ENCODE data around the gene RNF32. TPM values are rescaled to one million over a fixed set of nuclear protein-coding genes. Genes with fewer than 3 reads are reported as not detected.

Gene RNF32
- total RNA-seq, 1 experiment from 2014 or later = 0.55 TPM

DNA sequence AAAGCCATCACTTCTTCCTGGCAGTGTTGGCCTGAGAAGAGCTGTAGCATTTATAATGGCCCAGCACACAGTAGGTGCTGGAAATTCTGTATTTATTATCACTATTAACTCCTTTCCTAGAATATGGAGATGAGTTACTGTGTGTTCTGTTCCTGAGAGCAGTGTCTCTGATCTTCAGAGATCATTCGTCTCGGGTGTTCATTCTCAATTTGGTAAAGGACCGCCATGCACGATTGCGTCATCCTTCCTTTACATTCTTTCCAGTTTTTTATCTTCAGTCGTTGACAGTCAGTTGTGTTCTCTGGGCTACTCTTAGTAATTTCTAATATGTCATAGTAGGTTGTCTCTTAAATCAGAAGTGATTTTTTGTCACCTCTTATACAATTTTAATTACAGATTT, 18.6 kb downstream of the RNF32 start:
- no peak for DNase-seq (ENCODE audit: low read depth, low spot score)
- in situ Hi-C loops (cut with HindIII; ENCODE audit: low pct_unique_long_range_greater_than_20kb, low sequenced_read_pairs) = no loop called here

DNA sequence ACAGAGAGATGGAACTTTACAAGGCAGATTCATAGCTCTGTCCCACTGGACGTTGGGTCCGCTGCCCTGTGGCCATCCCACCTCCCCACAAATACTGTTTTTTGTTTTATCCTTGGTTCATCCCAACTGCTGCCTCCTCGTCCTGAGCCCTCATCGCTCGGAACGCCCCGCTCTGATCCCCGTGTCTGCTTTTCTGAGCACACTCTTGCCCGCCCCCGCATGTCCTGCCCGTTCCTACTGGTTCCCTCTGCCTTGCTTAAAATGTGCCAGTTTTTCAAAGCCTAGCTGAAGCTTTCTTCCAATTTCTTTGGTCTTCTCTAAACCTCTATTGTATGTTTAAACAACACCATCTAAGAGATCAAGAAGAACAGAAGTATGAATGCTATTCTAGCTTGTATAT, 19.4 kb downstream of the RNF32 start:
- in situ Hi-C loops (cut with HindIII; ENCODE audit: low pct_unique_long_range_greater_than_20kb, low sequenced_read_pairs) = no loop called here

GRCh38 chr7:156661637-156662036, 21.1 kb downstream of the RNF32 start:
- no peak for DNase-seq (ENCODE audit: low read depth, low spot score)
- in situ Hi-C loops (cut with HindIII; ENCODE audit: low pct_unique_long_range_greater_than_20kb, low sequenced_read_pairs) = no loop called here

More for the DNA sequence above, 19.4 kb downstream of the RNF32 start:
- DNase-seq (ENCODE audit: low read depth, low spot score) = no peak

DNA sequence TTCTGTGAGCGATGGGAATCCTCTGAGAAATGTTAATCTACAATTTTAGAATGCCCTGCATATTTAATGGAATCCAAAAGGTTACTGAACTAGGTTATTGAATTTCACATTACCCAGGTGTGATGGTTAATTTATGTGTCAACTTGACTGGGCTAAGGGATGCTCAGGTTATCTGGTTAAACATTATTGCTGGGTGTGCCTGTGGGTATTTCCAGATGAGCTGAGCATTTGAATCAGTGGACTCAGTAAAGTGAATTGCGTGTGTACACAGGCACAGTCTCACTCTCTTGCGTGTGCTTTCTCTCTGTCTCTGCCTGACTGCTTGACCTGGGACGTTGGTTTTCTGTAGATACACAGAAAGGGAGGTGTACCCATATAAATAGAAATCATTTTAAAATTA, 21.7 kb downstream of the RNF32 start:
- in situ Hi-C loops (cut with HindIII; ENCODE audit: low pct_unique_long_range_greater_than_20kb, low sequenced_read_pairs) = no loop called here
- no peak for DNase-seq (ENCODE audit: low read depth, low spot score)

DNA sequence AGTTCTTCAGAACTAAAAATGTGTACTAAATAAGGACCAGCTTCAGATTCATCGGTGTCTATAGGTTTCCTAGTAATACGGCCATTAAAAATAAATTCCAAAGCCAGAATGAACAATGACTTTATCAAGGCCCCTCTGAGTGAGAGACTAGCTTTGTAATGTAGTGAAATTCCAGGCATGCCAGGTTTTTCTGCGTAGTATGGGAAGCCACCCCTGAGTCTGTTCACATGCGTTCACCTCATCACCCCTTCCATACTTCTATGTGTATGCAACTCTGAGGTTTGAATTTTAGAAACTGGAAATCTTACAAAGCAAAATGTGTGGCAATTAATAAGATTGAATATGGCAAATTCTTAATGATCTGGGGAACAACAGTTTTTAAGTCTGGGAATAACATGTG, 24.5 kb downstream of the RNF32 start:
- in situ Hi-C loops (cut with HindIII; ENCODE audit: low pct_unique_long_range_greater_than_20kb, low sequenced_read_pairs) = no loop called here
- DNase-seq (ENCODE audit: low read depth, low spot score) = no peak

DNA sequence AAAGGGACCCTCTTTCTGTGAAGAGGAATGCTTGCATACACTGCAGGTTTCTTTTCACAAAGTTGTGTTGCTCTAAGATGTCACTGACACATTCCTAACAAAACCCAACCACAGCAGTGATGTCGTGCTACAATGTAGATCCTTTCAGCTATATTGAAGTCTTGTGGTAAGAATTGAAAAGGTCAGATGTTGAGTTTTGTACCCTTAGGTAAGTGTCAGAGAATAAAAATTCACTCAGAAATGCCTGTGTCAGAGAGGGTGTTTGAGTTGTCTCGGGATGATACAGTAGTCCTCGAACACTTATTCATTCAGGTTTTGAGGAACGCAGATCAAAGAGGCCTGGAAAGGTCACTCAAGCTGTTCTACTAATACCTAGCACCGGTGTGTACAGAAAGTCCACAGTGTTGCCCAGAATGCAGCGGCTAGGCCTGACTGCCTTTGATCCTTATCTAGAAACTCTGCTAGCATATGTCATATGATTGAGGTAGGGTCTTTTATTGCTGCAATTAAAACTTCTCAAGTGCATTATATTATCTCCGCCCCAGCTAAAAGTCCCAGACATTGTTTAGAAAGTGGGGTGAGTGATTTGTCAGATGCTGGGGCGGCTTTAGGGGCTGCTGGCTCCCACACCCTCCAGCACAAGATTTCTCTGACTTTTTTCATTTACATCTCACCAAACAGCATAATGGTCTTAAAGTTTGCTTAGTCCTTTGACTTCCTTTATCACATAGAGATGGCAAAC, 26.0 kb downstream of the RNF32 start:
- in situ Hi-C loops (cut with HindIII; ENCODE audit: low pct_unique_long_range_greater_than_20kb, low sequenced_read_pairs) = no loop called here
- no peak for DNase-seq (ENCODE audit: low read depth, low spot score)

GRCh38 chr7:156667110-156667426, 26.5 kb downstream of the RNF32 start:
- in situ Hi-C loops (cut with HindIII; ENCODE audit: low pct_unique_long_range_greater_than_20kb, low sequenced_read_pairs) = no loop called here
- DNase-seq (ENCODE audit: low read depth, low spot score) = no peak

- in situ Hi-C loops (cut with HindIII; ENCODE audit: low pct_unique_long_range_greater_than_20kb, low sequenced_read_pairs) = no loop called here
- DNase-seq (ENCODE audit: low read depth, low spot score) = no peak
Observed at GRCh38 chr7:156668130-156668741, 27.7 kb downstream of the RNF32 start.

DNA sequence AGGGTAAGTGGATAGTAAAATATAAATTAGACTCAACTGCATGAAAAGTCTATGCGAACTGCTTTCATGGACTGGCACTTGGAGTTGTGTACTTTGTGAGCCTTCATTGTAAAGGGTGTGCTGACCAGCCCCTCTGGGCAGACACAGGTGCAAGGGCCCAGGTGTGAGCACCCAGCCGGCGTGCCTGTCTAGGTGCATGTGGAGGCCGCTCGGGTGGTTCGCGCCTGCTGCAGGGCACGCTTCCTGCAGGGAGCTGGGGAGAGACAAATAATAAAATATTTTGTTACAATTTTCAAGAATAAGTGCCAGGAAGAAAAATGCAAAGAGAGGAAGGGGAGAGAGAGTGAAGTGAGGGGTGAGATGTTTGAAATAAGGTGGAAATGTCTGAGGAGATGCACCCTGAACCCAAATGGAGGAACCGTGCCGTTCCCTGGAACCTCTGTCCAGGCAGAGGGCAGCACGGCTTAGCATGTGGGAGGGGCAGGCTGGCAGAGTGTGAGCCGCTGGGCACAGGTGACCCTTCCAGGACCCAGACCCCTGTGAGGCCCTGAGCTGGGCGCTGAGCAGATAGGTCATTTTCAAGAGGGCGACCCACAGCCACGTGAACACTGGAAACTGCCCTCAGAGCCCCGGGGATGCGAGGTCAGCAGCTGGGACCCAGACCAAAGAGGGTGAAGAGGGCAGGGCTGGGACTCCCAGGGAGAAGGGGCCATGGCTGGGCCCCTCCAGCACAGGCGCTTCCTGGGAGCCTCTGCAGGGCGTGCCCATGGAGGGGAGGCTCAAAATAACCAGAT, 28.7 kb downstream of the RNF32 start:
- in situ Hi-C loops (cut with HindIII; ENCODE audit: low pct_unique_long_range_greater_than_20kb, low sequenced_read_pairs) = no loop called here
- no peak for DNase-seq (ENCODE audit: low read depth, low spot score)

DNA sequence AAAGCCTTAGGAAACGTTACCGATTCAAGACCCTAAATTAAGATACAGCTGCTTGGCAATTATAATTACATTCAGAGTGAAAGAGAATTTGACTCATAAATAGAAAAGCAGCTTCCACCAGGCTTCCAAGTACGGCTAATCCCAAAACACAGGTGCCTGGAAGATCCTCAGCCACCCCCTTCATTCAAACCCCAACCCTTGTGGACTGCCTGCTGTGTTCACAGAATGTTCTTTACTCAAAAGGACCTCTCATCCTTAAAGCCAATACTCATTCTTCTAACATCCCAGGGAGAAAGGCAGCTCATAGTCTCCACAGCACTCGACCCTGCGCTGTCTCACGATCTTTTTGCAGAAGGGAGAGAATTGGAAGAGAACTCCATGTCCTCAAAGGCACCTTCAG, 32.9 kb downstream of the RNF32 start:
- no peak for DNase-seq (ENCODE audit: low read depth, low spot score)
- in situ Hi-C loops (cut with HindIII; ENCODE audit: low pct_unique_long_range_greater_than_20kb, low sequenced_read_pairs) = no loop called here

DNA sequence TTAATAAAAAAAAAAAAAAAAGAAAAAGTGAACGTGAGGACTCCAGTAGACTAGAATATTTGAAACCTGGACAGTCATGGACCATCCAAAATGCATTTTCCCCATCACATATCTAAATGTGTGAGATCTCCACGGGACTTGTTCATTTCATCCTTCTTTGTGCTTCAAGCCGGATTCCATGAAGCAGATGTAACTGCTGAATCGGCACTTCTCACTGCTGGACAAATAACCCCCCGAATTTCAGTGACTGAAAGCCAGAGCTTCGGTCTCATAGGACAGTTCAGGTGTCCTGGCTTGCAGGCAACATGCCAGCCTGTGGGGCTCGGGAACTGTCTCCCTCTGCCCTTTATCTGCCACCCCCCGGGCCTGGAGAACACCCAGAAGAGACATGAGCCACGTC, 33.3 kb downstream of the RNF32 start:
- no peak for DNase-seq (ENCODE audit: low read depth, low spot score)
- in situ Hi-C loops (cut with HindIII; ENCODE audit: low pct_unique_long_range_greater_than_20kb, low sequenced_read_pairs) = no loop called here

DNA sequence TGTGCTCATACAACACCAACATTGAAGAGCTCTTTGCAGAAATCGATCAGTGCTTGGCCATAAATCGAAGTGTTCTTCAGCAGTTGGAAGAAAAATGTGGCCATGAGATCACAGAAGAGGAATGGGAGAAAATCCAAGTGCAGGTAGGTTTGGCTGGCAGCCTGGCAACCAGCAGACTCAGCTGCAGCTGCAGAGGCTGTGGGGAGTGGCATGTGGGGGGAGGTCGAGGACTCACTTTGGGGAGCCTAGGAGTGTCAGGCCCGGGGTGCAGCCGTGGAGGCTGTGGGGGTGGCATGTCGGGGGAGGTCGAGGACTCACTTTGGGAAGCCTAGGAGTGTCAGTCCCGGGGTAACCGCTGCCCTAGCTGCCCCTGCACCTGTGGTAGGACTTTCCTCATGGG, 35.1 kb downstream of the RNF32 start:
- in situ Hi-C loops (cut with HindIII; ENCODE audit: low pct_unique_long_range_greater_than_20kb, low sequenced_read_pairs) = no loop called here
- DNase-seq (ENCODE audit: low read depth, low spot score) = no peak

DNA sequence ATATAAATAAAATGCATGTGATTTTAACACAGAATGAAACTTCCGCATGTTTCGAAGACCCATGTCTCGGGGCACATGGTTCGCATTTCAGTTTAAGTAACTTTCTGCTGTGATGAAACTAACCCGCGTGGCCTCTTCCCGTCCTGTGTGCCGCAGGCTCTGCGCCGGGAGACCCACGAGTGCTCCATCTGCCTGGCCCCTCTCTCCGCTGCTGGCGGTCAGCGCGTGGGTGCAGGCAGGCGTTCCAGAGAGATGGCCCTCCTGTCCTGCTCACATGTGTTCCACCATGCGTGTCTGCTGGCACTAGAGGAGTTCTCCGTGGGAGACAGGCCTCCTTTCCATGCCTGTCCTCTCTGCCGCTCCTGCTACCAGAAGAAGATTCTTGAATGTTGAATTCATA, 35.7 kb downstream of the RNF32 start:
- DNase-seq (ENCODE audit: low read depth, low spot score) = no peak
- in situ Hi-C loops (cut with HindIII; ENCODE audit: low pct_unique_long_range_greater_than_20kb, low sequenced_read_pairs) = no loop called here

DNA sequence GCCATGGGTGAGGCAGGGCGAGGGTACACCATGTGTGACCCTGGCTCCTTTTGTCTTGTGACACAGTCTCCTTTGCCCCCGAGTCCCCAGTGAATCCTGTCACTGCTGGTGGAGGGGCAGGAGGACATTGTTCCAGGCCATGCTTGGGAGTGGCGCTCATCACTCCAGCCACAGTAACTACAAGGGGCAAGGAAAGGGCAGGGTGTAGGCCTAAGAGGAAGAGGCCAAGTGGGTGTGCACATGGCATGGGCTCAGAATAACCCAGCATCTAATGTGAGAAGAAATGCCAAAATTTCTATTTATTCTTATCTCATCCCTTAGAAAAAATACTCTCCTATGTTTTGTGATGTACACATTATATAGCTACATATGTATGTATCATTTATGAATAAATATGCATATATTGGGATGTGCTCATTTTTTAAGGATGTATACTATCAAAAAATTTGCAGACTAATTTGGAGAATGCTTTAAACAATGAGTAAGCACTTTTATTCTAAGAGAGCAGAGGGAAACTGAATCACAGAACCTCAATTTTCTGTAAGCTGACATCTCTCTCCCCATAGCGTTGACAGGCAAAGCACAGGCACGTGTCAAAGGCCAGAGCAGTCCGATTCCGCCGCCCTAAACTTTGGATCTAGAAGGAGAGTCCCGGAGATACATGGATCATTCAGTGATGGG, 36.9 kb downstream of the RNF32 start:
- DNase-seq (ENCODE audit: low read depth, low spot score) = no peak
- in situ Hi-C loops (cut with HindIII; ENCODE audit: low pct_unique_long_range_greater_than_20kb, low sequenced_read_pairs) = no loop called here

GRCh38 chr7:156680281-156680680, 39.7 kb downstream of the RNF32 start:
- no peak for DNase-seq (ENCODE audit: low read depth, low spot score)
- in situ Hi-C loops (cut with HindIII; ENCODE audit: low pct_unique_long_range_greater_than_20kb, low sequenced_read_pairs) = no loop called here

- DNase-seq (ENCODE audit: low read depth, low spot score) = no peak
- in situ Hi-C loops (cut with HindIII; ENCODE audit: low pct_unique_long_range_greater_than_20kb, low sequenced_read_pairs) = no loop called here
Observed at GRCh38 chr7:156682928-156683327, 42.4 kb downstream of the RNF32 start.

DNA sequence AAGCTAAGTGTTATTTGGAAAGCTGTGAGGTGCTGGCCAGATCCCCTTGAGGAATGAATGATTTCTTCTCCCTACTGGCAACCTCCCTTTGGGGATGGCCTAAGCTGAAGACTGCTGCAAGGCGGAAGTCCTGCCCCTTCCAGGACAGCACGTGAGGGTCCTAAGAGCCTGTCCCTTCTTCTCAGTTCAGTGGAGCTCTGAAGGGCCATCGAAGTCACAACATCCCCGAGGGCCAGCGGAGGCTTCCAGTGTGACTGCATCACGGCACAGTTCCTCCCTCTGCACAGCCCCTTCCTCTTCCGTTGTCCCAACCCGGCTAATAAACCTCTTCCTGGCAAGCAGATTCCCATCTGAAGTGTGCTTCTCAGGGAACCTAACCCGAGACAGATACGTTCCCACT, 43.7 kb downstream of the RNF32 start:
- no peak for DNase-seq (ENCODE audit: low read depth, low spot score)
- in situ Hi-C loops (cut with HindIII; ENCODE audit: low pct_unique_long_range_greater_than_20kb, low sequenced_read_pairs) = no loop called here

GRCh38 chr7:156684661-156685060, 44.1 kb downstream of the RNF32 start:
- in situ Hi-C loops (cut with HindIII; ENCODE audit: low pct_unique_long_range_greater_than_20kb, low sequenced_read_pairs) = no loop called here
- no peak for DNase-seq (ENCODE audit: low read depth, low spot score)
